ENCODE data around the gene EIF2B1.
"Not testable (repeated sequence)": the region's sequence is repeated elsewhere in the genome, so short reads cannot be mapped to it uniquely, and the experiment has no call there.

EIF2B1 gene

DNA sequence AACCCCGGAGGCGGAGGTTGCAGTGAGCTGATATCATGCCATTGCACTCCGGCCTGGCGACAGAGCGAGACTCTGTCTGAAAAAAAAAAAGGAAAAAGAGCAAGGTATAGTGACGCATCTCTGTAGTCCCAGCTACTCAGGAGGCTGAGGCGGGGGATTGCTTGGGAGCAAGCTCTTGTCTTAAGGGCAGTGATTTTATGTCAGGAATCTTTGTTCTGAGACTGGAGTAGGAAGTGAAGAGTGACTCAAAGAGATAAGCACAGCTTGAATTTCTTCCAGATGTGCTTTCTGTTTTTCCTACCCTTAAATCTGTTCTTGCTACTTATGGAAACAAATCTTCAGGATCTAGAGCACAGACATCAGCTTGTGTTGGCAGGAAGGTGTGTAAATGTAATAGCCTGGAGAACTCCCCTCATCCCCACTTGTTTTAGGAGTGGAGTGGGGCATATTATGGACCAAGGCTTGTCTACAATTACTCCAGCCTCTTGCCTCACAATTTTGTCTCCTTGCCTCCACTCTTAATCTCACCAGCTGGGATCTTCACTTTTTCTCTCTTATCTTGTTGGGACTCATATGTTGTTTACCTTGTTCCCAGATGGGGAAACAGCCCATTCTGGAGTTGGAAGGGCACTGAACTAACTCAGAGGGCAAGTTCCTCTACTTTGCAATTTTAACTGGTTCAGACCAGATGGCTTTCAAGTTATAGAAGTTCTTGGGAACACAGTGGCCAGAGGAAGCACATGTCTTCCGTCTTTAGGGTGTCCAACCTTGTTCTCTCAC, 41.6 kb downstream of the EIF2B1 start:
- TF ChIP-seq, protein P1, sequence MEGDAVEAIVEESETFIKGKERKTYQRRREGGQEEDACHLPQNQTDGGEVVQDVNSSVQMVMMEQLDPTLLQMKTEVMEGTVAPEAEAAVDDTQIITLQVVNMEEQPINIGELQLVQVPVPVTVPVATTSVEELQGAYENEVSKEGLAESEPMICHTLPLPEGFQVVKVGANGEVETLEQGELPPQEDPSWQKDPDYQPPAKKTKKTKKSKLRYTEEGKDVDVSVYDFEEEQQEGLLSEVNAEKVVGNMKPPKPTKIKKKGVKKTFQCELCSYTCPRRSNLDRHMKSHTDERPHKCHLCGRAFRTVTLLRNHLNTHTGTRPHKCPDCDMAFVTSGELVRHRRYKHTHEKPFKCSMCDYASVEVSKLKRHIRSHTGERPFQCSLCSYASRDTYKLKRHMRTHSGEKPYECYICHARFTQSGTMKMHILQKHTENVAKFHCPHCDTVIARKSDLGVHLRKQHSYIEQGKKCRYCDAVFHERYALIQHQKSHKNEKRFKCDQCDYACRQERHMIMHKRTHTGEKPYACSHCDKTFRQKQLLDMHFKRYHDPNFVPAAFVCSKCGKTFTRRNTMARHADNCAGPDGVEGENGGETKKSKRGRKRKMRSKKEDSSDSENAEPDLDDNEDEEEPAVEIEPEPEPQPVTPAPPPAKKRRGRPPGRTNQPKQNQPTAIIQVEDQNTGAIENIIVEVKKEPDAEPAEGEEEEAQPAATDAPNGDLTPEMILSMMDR (IDR thresholded peaks at IDR 0.05; ENCODE audit: low read depth, low read length) = no peak
- H3K4me3 ChIP-seq (ENCODE audit: low read depth, low read length) = no peak overlapping the region

DNA sequence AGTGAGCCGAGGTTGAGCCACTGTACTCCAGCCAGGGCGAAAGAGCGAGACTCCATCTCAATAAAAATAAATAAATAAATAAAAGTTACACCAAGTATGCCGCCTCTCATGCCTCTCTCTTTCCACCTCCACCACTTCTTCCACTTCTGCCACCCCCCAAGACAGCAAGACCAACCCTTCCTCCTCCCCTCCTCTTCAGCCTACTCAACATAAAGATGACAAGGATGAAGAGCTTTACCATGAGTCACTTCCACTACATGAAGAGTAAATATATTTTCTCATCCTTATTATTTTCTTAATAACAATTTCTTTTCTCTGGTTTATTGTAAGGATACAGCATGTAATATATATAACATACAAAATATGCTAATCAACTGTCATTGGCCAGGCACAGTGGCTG, 52.7 kb downstream of the EIF2B1 start:
- TF ChIP-seq, protein P1 (IDR thresholded peaks at IDR 0.05; ENCODE audit: low read depth, low read length) = no peak
- H3K4me3 ChIP-seq (ENCODE audit: low read depth, low read length) = no peak overlapping the region

DNA sequence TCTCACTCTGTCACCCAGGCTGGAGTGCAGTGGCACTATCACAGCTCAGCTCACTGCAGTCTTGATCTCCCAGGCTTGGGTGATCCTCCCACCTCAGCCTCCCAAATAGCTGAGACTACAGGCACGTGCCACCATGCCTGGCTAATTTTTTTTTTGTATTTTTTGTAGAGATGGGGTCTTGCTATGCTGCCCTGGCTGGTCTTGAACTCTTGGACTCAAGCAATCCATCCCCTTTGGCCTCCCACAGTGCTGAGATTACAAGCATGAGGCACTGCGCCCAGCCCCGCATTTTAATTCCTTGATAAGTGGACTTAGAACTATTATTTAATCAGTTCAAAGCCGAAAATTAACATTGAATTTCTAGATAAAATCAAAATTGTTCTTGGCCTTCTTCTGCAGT, 54.7 kb downstream of the EIF2B1 start:
- not testable (repeated sequence) for H3K4me3 ChIP-seq (ENCODE audit: low read depth, low read length)

DNA sequence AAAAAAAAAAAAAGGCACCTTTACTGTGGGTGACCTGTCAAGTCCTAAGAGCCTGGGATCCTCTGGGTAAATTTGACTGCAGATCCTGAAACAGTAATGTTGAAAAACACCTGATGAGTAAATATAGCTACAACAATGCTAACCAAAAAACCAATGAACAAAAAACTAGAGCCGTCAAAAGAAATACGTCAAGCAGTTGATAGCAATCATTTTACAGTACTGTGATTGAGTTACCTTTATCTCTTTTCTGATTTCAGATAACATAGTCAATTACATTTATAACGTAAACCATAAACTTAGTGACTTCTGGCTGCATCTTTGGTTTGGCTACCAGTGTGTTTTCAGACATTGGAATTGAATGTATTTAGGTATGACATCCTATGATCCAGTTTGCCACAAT, 55.2 kb downstream of the EIF2B1 start:
- TF ChIP-seq, protein P1 (IDR thresholded peaks at IDR 0.05; ENCODE audit: low read depth, low read length) = no peak

DNA sequence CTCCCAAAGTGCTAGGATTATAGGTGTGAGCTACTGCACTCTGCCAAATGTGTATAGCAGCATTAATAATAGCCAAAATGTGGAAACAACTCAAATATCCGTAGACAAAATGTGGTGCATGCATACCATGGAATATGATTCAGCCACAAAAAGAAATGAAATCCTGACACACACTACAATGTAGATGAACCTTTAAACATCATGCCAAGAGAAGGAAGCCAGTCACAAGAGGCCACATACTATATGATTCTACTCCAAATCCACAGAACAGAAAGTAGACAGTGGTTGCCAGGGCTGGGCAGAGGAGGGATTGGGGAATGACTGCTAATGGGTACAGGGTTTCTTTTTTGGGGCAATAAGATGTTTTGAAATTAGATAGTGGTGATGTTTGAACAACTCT, 56.9 kb downstream of the EIF2B1 start:
- TF ChIP-seq, protein P1 (IDR thresholded peaks at IDR 0.05; ENCODE audit: low read depth, low read length) = no peak
- H3K4me3 ChIP-seq (ENCODE audit: low read depth, low read length) = no peak overlapping the region

More for the DNA sequence above, 55.2 kb downstream of the EIF2B1 start:
- H3K4me3 ChIP-seq (ENCODE audit: low read depth, low read length) = no peak overlapping the region

DNA sequence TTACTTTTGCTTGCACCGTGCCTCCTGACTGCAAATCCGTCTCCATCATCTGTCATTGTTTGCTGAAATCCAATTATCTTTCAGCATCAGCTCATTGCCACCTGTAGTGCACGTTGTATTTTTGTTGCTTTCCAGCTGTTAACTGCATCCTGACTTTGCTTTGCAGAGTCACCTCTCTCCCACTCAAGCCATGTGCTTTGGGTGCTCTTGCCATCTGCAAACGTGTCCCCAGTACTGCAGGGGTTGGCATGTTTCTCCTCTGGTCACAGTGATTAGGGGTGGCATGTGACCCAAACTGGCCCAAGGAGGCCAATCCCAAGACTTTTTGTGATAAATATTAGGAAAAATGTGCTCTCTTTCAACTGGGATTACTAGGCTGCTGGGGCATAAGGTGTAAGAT, 59.6 kb downstream of the EIF2B1 start:
- no peak overlapping the region for H3K4me3 ChIP-seq (ENCODE audit: low read depth, low read length)
- TF ChIP-seq, protein P1 (IDR thresholded peaks at IDR 0.05; ENCODE audit: low read depth, low read length) = no peak

DNA sequence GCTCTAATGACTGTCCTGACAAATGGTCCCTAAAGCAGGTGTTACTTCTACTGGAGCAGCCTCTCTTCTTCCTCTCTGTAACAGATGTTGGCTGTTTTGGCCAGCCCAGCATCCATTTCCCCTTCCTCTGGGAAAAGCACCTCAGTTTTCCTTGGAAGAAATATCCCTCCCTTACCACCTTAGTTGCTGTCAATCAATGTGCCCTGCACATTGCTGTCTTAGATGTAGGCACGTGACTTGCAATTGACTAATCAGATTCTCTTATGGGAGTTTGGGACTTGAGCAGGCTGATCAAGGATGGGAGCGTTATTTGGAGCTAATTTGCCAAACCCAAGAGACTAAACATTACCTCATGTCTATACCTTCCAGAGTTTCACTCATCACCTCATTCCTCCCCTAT, 61.1 kb downstream of the EIF2B1 start:
- H3K4me3 ChIP-seq (ENCODE audit: low read depth, low read length) = no peak overlapping the region
- TF ChIP-seq, protein P1 (IDR thresholded peaks at IDR 0.05; ENCODE audit: low read depth, low read length) = no peak

DNA sequence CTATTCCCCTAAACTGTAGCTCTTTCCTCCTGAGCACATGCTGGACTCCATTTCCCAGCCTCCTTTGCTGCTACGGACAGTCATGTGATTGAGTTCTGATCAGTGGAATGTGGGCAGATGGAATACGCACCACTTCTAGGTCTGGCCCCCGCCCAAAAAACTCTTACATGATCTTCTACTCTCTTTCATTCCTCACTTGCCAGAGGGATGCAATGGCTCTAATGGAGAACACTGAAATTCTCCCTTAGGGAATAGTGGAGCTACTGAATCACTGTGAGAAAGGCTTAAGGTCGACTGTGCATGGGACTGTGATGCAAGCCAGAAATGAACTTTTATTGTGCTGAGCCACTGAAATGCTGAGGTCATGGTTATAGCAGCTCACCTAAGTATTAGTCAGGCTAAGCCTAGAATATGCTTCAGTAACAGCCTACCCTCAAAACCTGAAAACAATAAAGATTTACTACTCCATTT, 62.1 kb downstream of the EIF2B1 start:
- TF ChIP-seq, protein P1 (IDR thresholded peaks at IDR 0.05; ENCODE audit: low read depth, low read length) = no peak
- H3K4me3 ChIP-seq (ENCODE audit: low read depth, low read length) = no peak overlapping the region

All from WI38 (cell line).